ENCODE data around the gene CANT1. TPM values are rescaled to one million over a fixed set of nuclear protein-coding genes. Genes with fewer than 3 reads are reported as not detected.
A peak's percentile ranks its signal among the peaks of the same experiment; 100 is the strongest.

Gene CANT1
- total RNA-seq, 4 donors from 2014 or later = 11.2 to 30.1 (median 21.6) TPM

GRCh38 chr17:78972507-78973105 lies 37.0 kb downstream of the CANT1 start:
- WGBS, 2 donors (ENCODE audit: low coverage in 1 of 2) = 73% methylated on average over 4 of the region's 15 CpGs; no CpG with 5 or more reads in 1 of the 2 donors
- Histone ChIP-seq H3K4me1 (peaks cover 0 to 68% (median 36%) of the 10 kb centered on the region in 3 donors), H3K27me3 (no peaks in the 10 kb centered on the region)

GRCh38 chr17:78971756-78972506 lies 37.6 kb downstream of the CANT1 start:
- Histone ChIP-seq H3K27me3 (no peaks in the 10 kb centered on the region), H3K4me3 (no peak overlapping the region), H3K27ac (peak overlapping the region in 3 of 4 donors; percentile 38 to 79 (median 43)), H3K9me3 (no peaks in the 10 kb centered on the region), H3K36me3 (peaks cover 0 to 52% of the 10 kb centered on the region in 2 donors), H3K4me1 (peaks cover 0 to 61% (median 29%) of the 10 kb centered on the region in 3 donors)
- WGBS, 2 donors (ENCODE audit: low coverage in 1 of 2) = 77 to 80% methylated on average over 4 to 5 of the region's 22 CpGs
- no peak for ATAC-seq
- TF ChIP-seq CTCF (IDR thresholded peaks at IDR 0.05) (no peak), POLR2A (IDR thresholded peaks at IDR 0.05) (no peak), EP300 (IDR thresholded peaks at IDR 0.05) (no peak), POLR2AphosphoS5 (IDR thresholded peaks at IDR 0.05) (no peak)

More at GRCh38 chr17:78972507-78973105, 37.0 kb downstream of the CANT1 start:
- no peak for ATAC-seq
- peak overlapping the region in 3 of 4 donors; percentile 43 to 82 (median 79) for H3K27ac ChIP-seq
- TF ChIP-seq POLR2A (IDR thresholded peaks at IDR 0.05) (no peak), CTCF (IDR thresholded peaks at IDR 0.05) (no peak), EP300 (IDR thresholded peaks at IDR 0.05) (no peak), POLR2AphosphoS5 (IDR thresholded peaks at IDR 0.05) (no peak)
- no peaks in the 10 kb centered on the region for H3K9me3 ChIP-seq
- peaks cover 0 to 45% of the 10 kb centered on the region in 2 donors for H3K36me3 ChIP-seq
- no peak overlapping the region for H3K4me3 ChIP-seq

- WGBS, 2 donors (ENCODE audit: low coverage in 1 of 2) = 20 to 48% methylated on average over 10 to 13 of the region's 33 CpGs
- peak overlapping the region in 3 of 4 donors; percentile 38 to 79 (median 43) for H3K27ac ChIP-seq
- peaks cover 0 to 53% (median 23%) of the 10 kb centered on the region in 3 donors for H3K4me1 ChIP-seq
- peaks cover 0 to 56% of the 10 kb centered on the region in 2 donors for H3K36me3 ChIP-seq
- H3K4me3 ChIP-seq = no peak overlapping the region
- no peaks in the 10 kb centered on the region for H3K27me3 ChIP-seq
- ATAC-seq = peak; percentile 31
- no peaks in the 10 kb centered on the region for H3K9me3 ChIP-seq
- TF ChIP-seq EP300 (IDR thresholded peaks at IDR 0.05) (no peak), CTCF (IDR thresholded peaks at IDR 0.05) (peak in 3 of 4 experiments; percentile 90 to 93 (median 92))
Observed at GRCh38 chr17:78970834-78971755, 38.5 kb downstream of the CANT1 start.

GRCh38 chr17:78969865-78970264 lies 39.7 kb downstream of the CANT1 start:
- Histone ChIP-seq H3K36me3 (peaks cover 0 to 56% of the 10 kb centered on the region in 2 donors), H3K27me3 (no peaks in the 10 kb centered on the region), H3K27ac (no peak overlapping the region), H3K4me3 (no peak overlapping the region), H3K4me1 (peaks cover 0 to 41% (median 18%) of the 10 kb centered on the region in 3 donors), H3K9me3 (no peaks in the 10 kb centered on the region)
- ATAC-seq = no peak
- no CpG with 5 or more reads among the region's 9 CpGs for WGBS, 2 donors (ENCODE audit: low coverage in 1 of 2)
- TF ChIP-seq EP300 (IDR thresholded peaks at IDR 0.05) (no peak), CTCF (IDR thresholded peaks at IDR 0.05) (no peak), POLR2A (IDR thresholded peaks at IDR 0.05) (no peak), POLR2AphosphoS5 (IDR thresholded peaks at IDR 0.05) (no peak)
